Duodenal mucosa (tissue), 2 donors: ENCODE results near the gene ABHD12B.
"Not testable (repeated sequence)": the region's sequence is repeated elsewhere in the genome, so short reads cannot be mapped to it uniquely, and the experiment has no call there.

ENCODE experiments used
- H3K27ac ChIP-seq: one replicate; pipeline ENCODE4 v1.7.0; 2013; ENCODE audit warnings: low read depth, low read length
- H3K27me3 ChIP-seq, 2 donors: one replicate each; pipeline ENCODE4 v1.7.0; 2013; ENCODE audit warnings: low read length in 2 of 2, control low read depth in 1 of 2; ENCODE audit not compliant: insufficient read depth in 2 of 2, control insufficient read depth in 1 of 2
- H3K36me3 ChIP-seq, 2 donors: one replicate each; pipeline ENCODE4 v1.7.0; 2013; ENCODE audit warnings: low read length in 2 of 2, control low read depth in 1 of 2; ENCODE audit not compliant: insufficient read depth in 2 of 2, control insufficient read depth in 1 of 2
- H3K4me1 ChIP-seq, 2 donors: one replicate each; pipeline ENCODE4 v1.7.0; 2013; ENCODE audit warnings: low read length in 2 of 2, control low read depth in 1 of 2; ENCODE audit not compliant: insufficient read depth in 2 of 2, control insufficient read depth in 1 of 2
- H3K4me3 ChIP-seq, 2 donors: one replicate each; pipeline ENCODE4 v1.7.0; 2013; ENCODE audit warnings: low read length in 2 of 2, low read depth in 1 of 2
- H3K9ac ChIP-seq, 2 donors: one replicate each; pipeline ENCODE4 v1.7.0; 2013; ENCODE audit warnings: low read length in 2 of 2, low read depth in 1 of 2
- H3K9me3 ChIP-seq, 2 donors: one replicate each; pipeline ENCODE4 v1.7.0; 2013; ENCODE audit warnings: low read length in 2 of 2, control low read depth in 1 of 2; ENCODE audit not compliant: control insufficient read depth in 1 of 2

Gene ABHD12B

GRCh38 chr14:50883827-50884197, 12.0 kb downstream of the ABHD12B start:
- Histone ChIP-seq H3K36me3 (no peaks in the 10 kb centered on the region), H3K27ac (no peak overlapping the region), H3K9me3 (no peaks in the 10 kb centered on the region), H3K9ac (no peak overlapping the region), H3K4me3 (no peak overlapping the region), H3K27me3 (peaks cover 0 to 3% of the 10 kb centered on the region in 2 donors), H3K4me1 (no peaks in the 10 kb centered on the region)

GRCh38 chr14:50887476-50887875, 15.6 kb downstream of the ABHD12B start:
- Histone ChIP-seq H3K4me1 (no peaks in the 10 kb centered on the region), H3K27ac (no peak overlapping the region), H3K27me3 (peaks cover 0 to 3% of the 10 kb centered on the region in 2 donors), H3K9me3 (no peaks in the 10 kb centered on the region), H3K4me3 (no peak overlapping the region), H3K9ac (no peak overlapping the region), H3K36me3 (no peaks in the 10 kb centered on the region)

- H3K27me3 ChIP-seq = no peaks in the 10 kb centered on the region
- no peaks in the 10 kb centered on the region for H3K36me3 ChIP-seq
- no peak overlapping the region for H3K4me3 ChIP-seq
- no peaks in the 10 kb centered on the region for H3K4me1 ChIP-seq
- no peak overlapping the region for H3K27ac ChIP-seq
- no peak overlapping the region for H3K9ac ChIP-seq
- no peaks in the 10 kb centered on the region for H3K9me3 ChIP-seq
Observed at GRCh38 chr14:50892255-50892654, 20.4 kb downstream of the ABHD12B start.

GRCh38 chr14:50896421-50896820, 24.6 kb downstream of the ABHD12B start:
- not testable (repeated sequence) for H3K36me3 ChIP-seq, H3K9me3 ChIP-seq, H3K27ac ChIP-seq, H3K9ac ChIP-seq, H3K27me3 ChIP-seq, H3K4me3 ChIP-seq, H3K4me1 ChIP-seq

- not testable (repeated sequence) for H3K4me1 ChIP-seq, H3K27ac ChIP-seq, H3K27me3 ChIP-seq, H3K36me3 ChIP-seq, H3K9me3 ChIP-seq, H3K4me3 ChIP-seq, H3K9ac ChIP-seq
Observed at GRCh38 chr14:50897005-50897404, 25.2 kb downstream of the ABHD12B start.

- Histone ChIP-seq H3K4me1 (no peaks in the 10 kb centered on the region), H3K4me3 (no peak overlapping the region), H3K27ac (no peak overlapping the region), H3K9me3 (no peaks in the 10 kb centered on the region), H3K36me3 (no peaks in the 10 kb centered on the region), H3K27me3 (no peaks in the 10 kb centered on the region), H3K9ac (no peak overlapping the region)
Observed at GRCh38 chr14:50897658-50898175, 25.9 kb downstream of the ABHD12B start.

- no peaks in the 10 kb centered on the region for H3K36me3 ChIP-seq
- no peaks in the 10 kb centered on the region for H3K27me3 ChIP-seq
- H3K4me3 ChIP-seq = no peak overlapping the region
- no peak overlapping the region for H3K9ac ChIP-seq
- no peak overlapping the region for H3K27ac ChIP-seq
- H3K9me3 ChIP-seq = no peaks in the 10 kb centered on the region
- no peaks in the 10 kb centered on the region for H3K4me1 ChIP-seq
Observed at GRCh38 chr14:50901361-50901760, 29.5 kb downstream of the ABHD12B start.

GRCh38 chr14:50904719-50905118, 32.9 kb downstream of the ABHD12B start:
- H3K4me3 ChIP-seq = no peak overlapping the region
- H3K9ac ChIP-seq = no peak overlapping the region
- H3K27me3 ChIP-seq = no peaks in the 10 kb centered on the region
- H3K9me3 ChIP-seq = no peaks in the 10 kb centered on the region
- no peaks in the 10 kb centered on the region for H3K4me1 ChIP-seq
- no peaks in the 10 kb centered on the region for H3K36me3 ChIP-seq
- no peak overlapping the region for H3K27ac ChIP-seq

- Histone ChIP-seq H3K4me3 (no peak overlapping the region), H3K36me3 (no peaks in the 10 kb centered on the region), H3K27me3 (no peaks in the 10 kb centered on the region), H3K4me1 (no peaks in the 10 kb centered on the region), H3K9ac (no peak overlapping the region), H3K27ac (no peak overlapping the region), H3K9me3 (no peaks in the 10 kb centered on the region)
Observed at GRCh38 chr14:50906326-50907065, 34.6 kb downstream of the ABHD12B start.

GRCh38 chr14:50910495-50911420, 38.9 kb downstream of the ABHD12B start:
- H3K27ac ChIP-seq = no peak overlapping the region
- H3K9me3 ChIP-seq = no peaks in the 10 kb centered on the region
- peaks cover 1 to 3% of the 10 kb centered on the region in 2 donors for H3K36me3 ChIP-seq
- no peaks in the 10 kb centered on the region for H3K27me3 ChIP-seq
- H3K4me3 ChIP-seq = no peak overlapping the region
- H3K4me1 ChIP-seq = no peaks in the 10 kb centered on the region
- no peak overlapping the region for H3K9ac ChIP-seq
